HepG2 (cell line): Measurements from ENCODE around the gene PGC. TPM values are rescaled to one million over a fixed set of nuclear protein-coding genes. Genes with fewer than 3 reads are reported as not detected.

Source experiments
- ARID2 ChIP-seq: sonication (generic); formaldehyde crosslinking; IDR thresholded peaks from 2 replicates; pipeline ENCODE4 v1.8.1; 2022; ENCODE audit warnings: mild to moderate bottlenecking, missing genetic modification reagents, borderline replicate concordance
- FOXK2 ChIP-seq: fragments of 450-650 bp; IDR thresholded peaks from 2 replicates; pipeline ENCODE4 v1.6.1; 2016
- GABPB1 ChIP-seq: IDR thresholded peaks from 2 replicates; pipeline ENCODE4 v1.6.1; 2016; ENCODE audit warnings: mild to moderate bottlenecking, missing genetic modification reagents, moderate library complexity, missing compliant biosample characterization
- GATAD2A ChIP-seq: IDR thresholded peaks from 2 replicates; pipeline ENCODE4 v1.6.1; 2016
- ISX ChIP-seq: sonication (generic); formaldehyde crosslinking; conservative IDR thresholded peaks from 2 replicates; pipeline ENCODE4 v1.5.0; 2020; ENCODE audit warnings: missing genetic modification reagents
- KLF13 ChIP-seq: sonication (generic); formaldehyde crosslinking; IDR thresholded peaks from 2 replicates; pipeline ENCODE4 v1.4.0; 2020; ENCODE audit warnings: mild to moderate bottlenecking, missing genetic modification reagents
- MED1 ChIP-seq: sonication (generic); formaldehyde crosslinking; IDR thresholded peaks from 2 replicates; pipeline ENCODE4 v1.4.0; 2020; ENCODE audit warnings: missing genetic modification reagents
- MEIS2 ChIP-seq: sonication (generic); formaldehyde crosslinking; IDR thresholded peaks from 2 replicates; pipeline ENCODE4 v1.9.0; 2021; ENCODE audit warnings: mild to moderate bottlenecking, missing genetic modification reagents
- MNT ChIP-seq: fragments of 450-650 bp; IDR thresholded peaks from 2 replicates; pipeline ENCODE4 v1.6.1; 2016
- SAP130 ChIP-seq: IDR thresholded peaks from 2 replicates; pipeline ENCODE4 v1.6.1; 2016; ENCODE audit warnings: low read depth
- SCMH1 ChIP-seq: sonication (generic); formaldehyde crosslinking; IDR thresholded peaks from 2 replicates; pipeline ENCODE4 v1.9.0; 2021; ENCODE audit warnings: missing genetic modification reagents, mild to moderate bottlenecking, borderline replicate concordance
- SKIL ChIP-seq: sonication (generic); formaldehyde crosslinking; IDR thresholded peaks from 2 replicates; pipeline ENCODE4 v1.8.0; 2022; ENCODE audit warnings: missing genetic modification reagents, mild to moderate bottlenecking, moderate library complexity, borderline replicate concordance
- XRCC5 ChIP-seq: fragments of 200-400 bp; formaldehyde crosslinking; optimal IDR thresholded peaks from 2 replicates; pipeline ENCODE3; 2017; ENCODE audit warnings: mild to moderate bottlenecking, low read length
- ZBTB43 ChIP-seq: sonication (generic); formaldehyde crosslinking; conservative IDR thresholded peaks from 2 replicates; pipeline ENCODE4 v1.4.0; 2020; ENCODE audit warnings: missing genetic modification reagents
- ZMYM4 ChIP-seq: sonication (generic); formaldehyde crosslinking; IDR thresholded peaks from 2 replicates; pipeline ENCODE4 v1.8.1; 2023; ENCODE audit warnings: mild to moderate bottlenecking, missing genetic modification reagents
- ZNF124 ChIP-seq: sonication (generic); formaldehyde crosslinking; IDR thresholded peaks from 2 replicates; pipeline ENCODE4 v1.4.0; 2020; ENCODE audit warnings: missing genetic modification reagents
- ZNF589 ChIP-seq: sonication (generic); formaldehyde crosslinking; conservative IDR thresholded peaks from 2 replicates; pipeline ENCODE4 v1.8.0; 2022; ENCODE audit warnings: mild to moderate bottlenecking, moderate library complexity, missing genetic modification reagents
- ZNF609 ChIP-seq: sonication (generic); formaldehyde crosslinking; IDR thresholded peaks from 2 replicates; pipeline ENCODE4 v1.4.0; 2020; ENCODE audit warnings: mild to moderate bottlenecking, missing genetic modification reagents, borderline replicate concordance
- ZNF629 ChIP-seq: sonication (generic); formaldehyde crosslinking; conservative IDR thresholded peaks from 2 replicates; pipeline ENCODE4 v1.5.0; 2020; ENCODE audit warnings: missing genetic modification reagents
- ZNF713 ChIP-seq: sonication (generic); formaldehyde crosslinking; IDR thresholded peaks from 2 replicates; pipeline ENCODE4 v1.4.0; 2020; ENCODE audit warnings: mild to moderate bottlenecking, missing genetic modification reagents
- ZNF761 ChIP-seq: sonication (generic); formaldehyde crosslinking; conservative IDR thresholded peaks from 2 replicates; pipeline ENCODE4 v1.4.0; 2020; ENCODE audit warnings: mild to moderate bottlenecking, missing genetic modification reagents
- polyA plus RNA-seq, 8 experiments: library from polyadenylated mRNA; depleted of rRNA in 3 of 8; stranded (reverse) in 7 of 8; unstranded in 1 of 8; fragments of >200 nt; fragmentation: Illumina TruSeq in 4 of 8; extraction: Trizol in 4 of 8; gene quantifications; 2 replicates each; pipeline versions ENCODE4 v1.2.1 to v1.2.3, GENCODE V29; 2011 to 2016; ENCODE audit warnings: low read depth in 4 of 8, missing spikeins in 1 of 8, mixed read lengths in 1 of 8; ENCODE audit not compliant: insufficient read depth in 1 of 8
- total RNA-seq, 5 experiments: library from RNA; depleted of rRNA; stranded (reverse); fragments of >200 nt; fragmentation: Illumina TruSeq; extraction: Trizol; gene quantifications; 2 replicates each; pipeline ENCODE4 v1.2.3, GENCODE V29; 2016; ENCODE audit warnings: low read depth in 1 of 5

PGC gene
- total and polyA plus RNA-seq, 2 of the 13 experiments (the other 11 are each of a cell fraction or from before 2014, with no cell fraction given), result 426 to 502 TPM

- TF ChIP-seq ZBTB43 (CRISPR knock-in tag) (no peak), ARID2 (CRISPR knock-in tag) (0 out of 2 replicates have a peak, but pooled peaks have one; percentile 17), MED1 (no peak), MNT (no peak), ISX (CRISPR knock-in tag) (no peak), GABPB1 (CRISPR knock-in tag) (0 out of 2 replicates have a peak, but pooled peaks have one; percentile 4), MEIS2 (CRISPR knock-in tag) (0 out of 2 replicates have a peak, but pooled peaks have one; percentile 15), SCMH1 (no peak), SAP130 (CRISPR knock-in tag) (no peak), ZNF761 (CRISPR knock-in tag) (no peak), KLF13 (no peak), ZNF589 (CRISPR knock-in tag) (no peak), ZNF713 (CRISPR knock-in tag) (no peak), ZMYM4 (CRISPR knock-in tag) (0 out of 2 replicates have a peak, but pooled peaks have one; percentile 30), SKIL (CRISPR knock-in tag) (0 out of 2 replicates have a peak, but pooled peaks have one; percentile 18), ZNF629 (no peak), XRCC5 (no peak), ZNF124 (CRISPR knock-in tag) (no peak), GATAD2A (CRISPR knock-in tag) (no peak), FOXK2 (no peak), ZNF609 (CRISPR knock-in tag) (no peak)
Observed at GRCh38 chr6:41780551-41781365, 33.6 kb upstream of the PGC start, which contains the start of gene PRICKLE4 (continued).
